Right lobe of liver (tissue), 4 donors: Measurements from ENCODE around the gene EZH1.
"Not testable (repeated sequence)": the region's sequence is repeated elsewhere in the genome, so short reads cannot be mapped to it uniquely, and the experiment has no call there.

ENCODE experiments used
- POLR2A ChIP-seq: fragments of 450-650 bp; IDR thresholded peaks from one replicate; pipeline ENCODE4 v1.6.1; 2017; ENCODE audit warnings: antibody characterized with exemption, mild to moderate bottlenecking
- TF ChIP-seq, protein P1 (sequence below), 4 donors: fragments of 200-600 bp in 3 of 4; fragments of 450-650 bp in 1 of 4; IDR thresholded peaks; one replicate each; pipeline versions ENCODE4 v1.5.1 to v1.8.0; 2016 to 2022; ENCODE audit warnings: antibody characterized with exemption in 4 of 4, mild to moderate bottlenecking in 2 of 4
- donor health status: DM: no; HTN: no; CAD: no.
- donor health status: DM: no; HTN: no; CAD: no.
- donor health status: DM: no; HTN: yes; CAD: no.

- TF ChIP-seq POLR2A: not testable (repeated sequence)
- TF ChIP-seq, protein P1, sequence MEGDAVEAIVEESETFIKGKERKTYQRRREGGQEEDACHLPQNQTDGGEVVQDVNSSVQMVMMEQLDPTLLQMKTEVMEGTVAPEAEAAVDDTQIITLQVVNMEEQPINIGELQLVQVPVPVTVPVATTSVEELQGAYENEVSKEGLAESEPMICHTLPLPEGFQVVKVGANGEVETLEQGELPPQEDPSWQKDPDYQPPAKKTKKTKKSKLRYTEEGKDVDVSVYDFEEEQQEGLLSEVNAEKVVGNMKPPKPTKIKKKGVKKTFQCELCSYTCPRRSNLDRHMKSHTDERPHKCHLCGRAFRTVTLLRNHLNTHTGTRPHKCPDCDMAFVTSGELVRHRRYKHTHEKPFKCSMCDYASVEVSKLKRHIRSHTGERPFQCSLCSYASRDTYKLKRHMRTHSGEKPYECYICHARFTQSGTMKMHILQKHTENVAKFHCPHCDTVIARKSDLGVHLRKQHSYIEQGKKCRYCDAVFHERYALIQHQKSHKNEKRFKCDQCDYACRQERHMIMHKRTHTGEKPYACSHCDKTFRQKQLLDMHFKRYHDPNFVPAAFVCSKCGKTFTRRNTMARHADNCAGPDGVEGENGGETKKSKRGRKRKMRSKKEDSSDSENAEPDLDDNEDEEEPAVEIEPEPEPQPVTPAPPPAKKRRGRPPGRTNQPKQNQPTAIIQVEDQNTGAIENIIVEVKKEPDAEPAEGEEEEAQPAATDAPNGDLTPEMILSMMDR (IDR thresholded peaks at IDR 0.05): not testable (repeated sequence)
Observed at GRCh38 chr17:42742916-42743315, 1.9 kb downstream of the EZH1 start.
